ENCODE results near the gene KDM2B. TPM values are rescaled to one million over a fixed set of nuclear protein-coding genes. Genes with fewer than 3 reads are reported as not detected.

The KDM2B gene
- total RNA-seq, 1 donor from 2014 or later = 61.1 TPM

- H3K36me3 Mint-ChIP-seq = peaks cover 10% of the 10 kb centered on the region
- H3K27me3 Mint-ChIP-seq (ENCODE audit: low read depth) = no peaks in the 10 kb centered on the region
- no peaks in the 10 kb centered on the region for H3K9me3 Mint-ChIP-seq
- TF ChIP-seq CTCF (IDR thresholded peaks at IDR 0.05; ENCODE audit: unreplicated experiment) = no peak
- H3K27ac Mint-ChIP-seq = no peak overlapping the region
- H3K4me3 Mint-ChIP-seq = no peak overlapping the region
- no peak for DNase-seq (ENCODE audit: low spot score in 2 of 2, unreplicated experiment in 2 of 2)
- peaks cover 4% of the 10 kb centered on the region for H3K4me1 Mint-ChIP-seq
These were observed 76.3 kb downstream of the KDM2B start for GRCh38 chr12:121504505-121504904.

GRCh38 chr12:121503395-121503794 lies 77.4 kb downstream of the KDM2B start:
- Mint-ChIP-seq H3K36me3 (peaks cover 6% of the 10 kb centered on the region), H3K9me3 (no peaks in the 10 kb centered on the region), H3K4me1 (peaks cover 4% of the 10 kb centered on the region), H3K4me3 (no peak overlapping the region), H3K27ac (no peak overlapping the region), H3K27me3 (ENCODE audit: low read depth) (no peaks in the 10 kb centered on the region)
- DNase-seq (ENCODE audit: low spot score in 2 of 2, unreplicated experiment in 2 of 2) = no peak
- TF ChIP-seq CTCF (IDR thresholded peaks at IDR 0.05; ENCODE audit: unreplicated experiment) = no peak

- TF ChIP-seq CTCF (IDR thresholded peaks at IDR 0.05; ENCODE audit: unreplicated experiment) = no peak
- no peak overlapping the region for H3K27ac Mint-ChIP-seq
- no peaks in the 10 kb centered on the region for H3K27me3 Mint-ChIP-seq (ENCODE audit: low read depth)
- H3K4me1 Mint-ChIP-seq = peaks cover 4% of the 10 kb centered on the region
- DNase-seq (ENCODE audit: low spot score in 2 of 2, unreplicated experiment in 2 of 2) = no peak
- no peak overlapping the region for H3K4me3 Mint-ChIP-seq
- no peaks in the 10 kb centered on the region for H3K36me3 Mint-ChIP-seq
- H3K9me3 Mint-ChIP-seq = no peaks in the 10 kb centered on the region
These were observed 78.9 kb downstream of the KDM2B start for GRCh38 chr12:121501946-121502345.

GRCh38 chr12:121499929-121500793 lies 80.7 kb downstream of the KDM2B start:
- H3K27me3 Mint-ChIP-seq (ENCODE audit: low read depth) = no peaks in the 10 kb centered on the region
- H3K4me1 Mint-ChIP-seq = peaks cover 4% of the 10 kb centered on the region
- H3K4me3 Mint-ChIP-seq = no peak overlapping the region
- peak; percentile 91 for TF ChIP-seq CTCF (IDR thresholded peaks at IDR 0.05; ENCODE audit: unreplicated experiment)
- no peaks in the 10 kb centered on the region for H3K36me3 Mint-ChIP-seq
- DNase-seq (ENCODE audit: low spot score in 2 of 2, unreplicated experiment in 2 of 2) = peak; percentile 68 to 90
- H3K27ac Mint-ChIP-seq = peak overlapping the region; percentile 57
- H3K9me3 Mint-ChIP-seq = no peaks in the 10 kb centered on the region

GRCh38 chr12:121495746-121496145 lies 85.1 kb downstream of the KDM2B start:
- TF ChIP-seq CTCF (IDR thresholded peaks at IDR 0.05; ENCODE audit: unreplicated experiment) = no peak
- Mint-ChIP-seq H3K4me3 (no peak overlapping the region), H3K9me3 (no peaks in the 10 kb centered on the region), H3K36me3 (peaks cover 4% of the 10 kb centered on the region), H3K27ac (no peak overlapping the region), H3K4me1 (peaks cover 8% of the 10 kb centered on the region), H3K27me3 (ENCODE audit: low read depth) (no peaks in the 10 kb centered on the region)
- DNase-seq (ENCODE audit: low spot score in 2 of 2, unreplicated experiment in 2 of 2) = no peak
